DMS153 (cell line): Measurements from ENCODE around the gene ECEL1.
"Not testable (repeated sequence)": the region's sequence is repeated elsewhere in the genome, so short reads cannot be mapped to it uniquely, and the experiment has no call there.

Source experiments
- DNase-seq: peaks from one replicate; lab custom pipeline; 2025; lab: John Stamatoyannopoulos, UW

Gene ECEL1, protein sequence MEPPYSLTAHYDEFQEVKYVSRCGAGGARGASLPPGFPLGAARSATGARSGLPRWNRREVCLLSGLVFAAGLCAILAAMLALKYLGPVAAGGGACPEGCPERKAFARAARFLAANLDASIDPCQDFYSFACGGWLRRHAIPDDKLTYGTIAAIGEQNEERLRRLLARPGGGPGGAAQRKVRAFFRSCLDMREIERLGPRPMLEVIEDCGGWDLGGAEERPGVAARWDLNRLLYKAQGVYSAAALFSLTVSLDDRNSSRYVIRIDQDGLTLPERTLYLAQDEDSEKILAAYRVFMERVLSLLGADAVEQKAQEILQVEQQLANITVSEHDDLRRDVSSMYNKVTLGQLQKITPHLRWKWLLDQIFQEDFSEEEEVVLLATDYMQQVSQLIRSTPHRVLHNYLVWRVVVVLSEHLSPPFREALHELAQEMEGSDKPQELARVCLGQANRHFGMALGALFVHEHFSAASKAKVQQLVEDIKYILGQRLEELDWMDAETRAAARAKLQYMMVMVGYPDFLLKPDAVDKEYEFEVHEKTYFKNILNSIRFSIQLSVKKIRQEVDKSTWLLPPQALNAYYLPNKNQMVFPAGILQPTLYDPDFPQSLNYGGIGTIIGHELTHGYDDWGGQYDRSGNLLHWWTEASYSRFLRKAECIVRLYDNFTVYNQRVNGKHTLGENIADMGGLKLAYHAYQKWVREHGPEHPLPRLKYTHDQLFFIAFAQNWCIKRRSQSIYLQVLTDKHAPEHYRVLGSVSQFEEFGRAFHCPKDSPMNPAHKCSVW

DNA sequence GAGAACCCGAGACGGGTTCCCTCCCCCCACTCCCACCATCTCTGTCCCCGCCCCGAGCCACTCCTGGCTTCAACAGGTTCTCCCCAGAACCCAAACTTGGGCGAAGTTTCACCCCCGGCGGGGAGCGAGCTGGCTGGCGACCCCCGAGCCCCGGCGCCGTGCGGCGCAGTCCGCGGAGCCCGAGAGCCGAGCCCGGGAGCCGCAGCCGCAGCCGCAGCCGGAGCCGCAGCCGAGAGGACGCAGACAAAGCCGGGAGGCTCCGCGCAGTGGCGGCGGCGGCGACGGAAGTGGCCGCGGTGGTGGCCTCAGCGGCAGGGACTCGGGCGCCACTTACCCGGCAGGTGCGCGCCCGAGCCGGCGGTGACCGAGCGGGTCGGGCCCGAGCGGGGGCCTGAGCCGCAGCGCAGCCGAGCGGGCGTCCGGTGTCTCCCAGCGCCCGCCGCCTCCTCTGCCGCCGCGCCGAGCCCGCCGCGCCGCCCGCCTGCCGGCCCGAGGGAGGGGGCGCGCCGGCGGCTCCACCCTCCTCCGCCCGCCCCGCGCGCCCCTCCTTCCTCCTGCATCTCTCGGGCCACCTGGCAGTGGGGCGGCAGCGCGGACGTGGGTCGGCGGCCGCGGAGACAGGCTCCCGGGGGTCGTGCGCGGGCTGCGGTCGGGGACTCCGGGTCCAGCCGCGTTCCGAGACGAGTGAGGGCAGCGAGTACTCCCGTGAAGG lies at the start of gene ECEL1:
ECEL1 (minus strand) TSS at position 450 of the 712 bp plus-strand sequence. CDS start 1,181 bp downstream, outside the sequence.
- no peak for DNase-seq

DNA sequence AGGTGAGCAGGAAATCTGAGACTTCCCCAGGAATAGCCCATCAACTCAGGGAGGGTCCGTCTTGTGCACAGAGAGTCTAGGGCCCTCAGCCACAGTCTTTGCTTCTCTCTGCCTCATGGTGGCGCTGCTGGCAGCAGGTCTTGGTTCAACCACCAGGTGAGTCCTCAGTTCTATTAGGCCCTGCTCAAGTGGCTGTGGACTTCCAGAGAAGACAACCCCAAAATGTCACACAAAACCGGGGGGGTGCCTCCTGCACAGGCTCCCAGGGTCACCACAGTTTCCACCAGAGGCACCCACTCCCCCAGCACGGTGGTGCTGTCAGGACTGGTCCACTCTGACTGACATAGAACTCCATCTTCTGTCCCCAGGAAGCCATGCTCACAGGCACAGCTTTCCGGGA lies 49.4 kb upstream of the ECEL1 start:
- DNase-seq = no peak

DNA sequence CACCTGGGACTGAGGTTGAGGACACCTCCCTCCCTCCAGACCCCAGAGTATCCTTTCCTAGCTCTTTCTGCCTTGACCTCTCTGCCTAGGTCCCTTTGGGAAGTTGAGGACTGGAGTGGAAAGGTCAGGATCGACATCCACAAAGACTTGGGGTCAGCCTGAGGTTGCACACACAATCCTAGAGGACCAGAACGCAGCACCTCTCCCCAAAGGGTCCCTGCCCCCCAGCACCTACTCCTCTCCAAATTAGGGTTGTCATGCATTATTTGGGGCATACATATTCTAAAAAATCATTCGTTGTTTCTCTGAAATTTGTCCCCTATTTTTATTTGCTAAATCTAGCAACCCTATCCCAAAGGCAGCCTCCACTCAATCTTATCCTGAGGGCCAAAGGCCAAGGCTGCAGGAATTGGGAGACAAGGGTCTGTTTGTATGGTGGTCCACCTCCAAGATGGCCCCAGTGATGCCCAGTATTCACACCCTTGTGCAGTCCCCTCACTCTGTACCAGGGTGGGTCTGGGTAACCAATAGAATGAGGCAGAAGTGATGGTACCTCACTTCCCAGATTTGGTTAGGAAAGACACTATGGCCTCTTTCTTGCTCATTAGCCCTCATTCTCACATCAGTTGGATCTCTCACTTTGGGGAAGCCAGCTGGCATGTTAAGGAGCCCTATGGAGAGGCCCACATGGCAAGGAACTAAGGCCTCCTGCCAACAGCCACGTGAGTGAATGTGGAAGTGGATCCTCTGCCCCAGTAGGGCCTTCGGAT lies 48.3 kb upstream of the ECEL1 start:
- no peak for DNase-seq

DNA sequence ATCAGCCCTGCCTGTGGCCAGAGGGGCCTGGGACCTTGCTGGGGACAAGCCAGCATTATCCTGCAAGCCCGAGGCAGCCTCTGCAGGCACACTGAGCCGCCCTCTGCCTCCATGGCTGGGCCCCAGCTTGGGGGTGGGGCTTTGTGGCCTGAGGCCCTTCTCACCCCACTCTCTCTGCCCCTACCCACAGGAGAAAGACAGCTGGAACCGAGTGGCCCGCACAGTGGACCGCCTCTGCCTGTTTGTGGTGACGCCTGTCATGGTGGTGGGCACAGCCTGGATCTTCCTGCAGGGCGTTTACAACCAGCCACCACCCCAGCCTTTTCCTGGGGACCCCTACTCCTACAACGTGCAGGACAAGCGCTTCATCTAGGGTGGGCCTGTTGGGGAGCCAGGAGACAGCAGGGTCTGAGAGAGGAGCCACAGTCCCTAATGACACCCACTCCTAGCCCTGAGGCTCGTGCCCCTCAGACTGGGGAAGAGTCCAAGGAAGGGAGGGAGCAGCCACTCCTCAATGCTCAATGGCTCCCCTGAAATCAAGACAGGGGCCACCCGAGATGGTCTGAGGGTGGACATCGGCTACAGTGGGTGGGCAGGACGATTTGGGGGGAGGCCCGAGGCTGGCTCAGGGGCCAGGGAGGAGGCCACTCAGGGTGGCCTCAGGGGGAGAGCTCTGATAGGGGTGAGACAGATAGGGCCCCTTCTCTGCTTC lies 47.5 kb upstream of the ECEL1 start:
- DNase-seq = no peak

DNA sequence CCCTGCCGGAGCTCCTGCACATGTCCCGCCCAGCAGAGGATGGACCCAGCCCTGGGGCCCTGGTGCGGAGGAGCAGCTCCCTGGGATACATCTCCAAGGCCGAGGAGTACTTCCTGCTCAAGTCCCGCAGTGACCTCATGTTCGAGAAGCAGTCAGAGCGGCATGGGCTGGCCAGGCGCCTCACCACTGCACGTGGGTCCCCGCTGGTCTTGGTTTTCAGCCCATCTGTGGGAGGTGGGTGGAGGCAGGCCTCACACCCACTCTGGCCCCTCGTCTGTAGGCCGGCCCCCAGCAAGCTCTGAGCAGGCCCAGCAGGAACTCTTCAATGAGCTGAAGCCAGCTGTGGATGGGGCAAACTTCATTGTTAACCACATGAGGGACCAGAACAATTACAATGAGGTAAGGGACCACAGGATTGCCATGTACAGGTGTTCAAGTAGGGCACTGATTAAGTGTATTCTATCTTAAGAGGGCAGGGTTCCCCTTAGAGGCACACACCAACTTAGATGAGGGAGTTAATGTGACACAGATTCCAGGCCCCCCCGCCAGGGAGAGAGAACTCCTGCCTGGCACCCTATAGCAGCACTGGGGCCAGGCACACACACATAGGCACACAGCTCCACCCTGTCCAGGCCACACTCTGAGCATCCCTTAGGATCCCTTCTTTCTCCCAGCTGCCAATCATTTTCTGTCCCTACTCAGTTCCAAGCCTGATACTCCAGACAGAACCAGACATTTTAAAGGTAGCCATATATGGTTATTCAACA lies 46.5 kb upstream of the ECEL1 start:
- no peak for DNase-seq

DNA sequence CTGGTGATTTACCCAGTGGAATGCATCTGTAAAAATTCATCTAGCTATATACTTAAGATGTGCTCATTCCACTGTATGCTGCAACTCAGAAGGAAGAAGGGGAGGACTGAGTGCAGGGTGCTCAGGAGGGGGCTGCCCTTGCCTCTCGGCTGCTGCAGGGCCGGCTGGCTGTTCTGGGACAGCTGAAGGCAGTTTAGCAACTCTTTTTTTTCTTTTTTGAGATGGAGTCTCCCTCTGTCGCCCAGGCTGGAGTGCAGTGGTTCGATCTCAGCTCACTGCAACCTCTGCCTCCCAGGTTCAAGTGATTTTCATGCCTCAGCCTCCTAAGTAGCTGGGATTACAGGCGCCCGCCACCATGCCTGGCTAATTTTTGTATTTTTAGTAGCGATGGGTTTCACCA lies 45.2 kb upstream of the ECEL1 start:
- not testable (repeated sequence) for DNase-seq

DNA sequence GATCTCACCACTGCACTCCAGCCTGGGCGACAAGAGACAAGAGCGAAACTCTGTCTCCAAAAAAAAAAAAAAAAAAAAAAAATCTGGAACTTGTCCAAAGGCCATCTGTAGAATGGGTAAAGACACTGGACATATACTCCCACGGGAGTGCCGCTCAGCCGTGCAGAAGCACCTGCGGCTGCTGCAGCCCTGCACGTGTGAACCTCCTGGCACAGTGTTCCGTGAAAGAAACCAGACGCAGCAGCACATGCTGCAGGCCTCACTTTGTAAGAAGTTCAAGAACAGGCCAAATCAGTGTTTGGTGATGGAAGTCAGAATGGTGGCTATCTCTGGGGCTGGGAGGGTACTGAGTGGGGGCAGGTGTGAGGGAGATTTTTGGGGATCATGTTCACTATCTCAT lies 44.8 kb upstream of the ECEL1 start:
- DNase-seq = no peak

DNA sequence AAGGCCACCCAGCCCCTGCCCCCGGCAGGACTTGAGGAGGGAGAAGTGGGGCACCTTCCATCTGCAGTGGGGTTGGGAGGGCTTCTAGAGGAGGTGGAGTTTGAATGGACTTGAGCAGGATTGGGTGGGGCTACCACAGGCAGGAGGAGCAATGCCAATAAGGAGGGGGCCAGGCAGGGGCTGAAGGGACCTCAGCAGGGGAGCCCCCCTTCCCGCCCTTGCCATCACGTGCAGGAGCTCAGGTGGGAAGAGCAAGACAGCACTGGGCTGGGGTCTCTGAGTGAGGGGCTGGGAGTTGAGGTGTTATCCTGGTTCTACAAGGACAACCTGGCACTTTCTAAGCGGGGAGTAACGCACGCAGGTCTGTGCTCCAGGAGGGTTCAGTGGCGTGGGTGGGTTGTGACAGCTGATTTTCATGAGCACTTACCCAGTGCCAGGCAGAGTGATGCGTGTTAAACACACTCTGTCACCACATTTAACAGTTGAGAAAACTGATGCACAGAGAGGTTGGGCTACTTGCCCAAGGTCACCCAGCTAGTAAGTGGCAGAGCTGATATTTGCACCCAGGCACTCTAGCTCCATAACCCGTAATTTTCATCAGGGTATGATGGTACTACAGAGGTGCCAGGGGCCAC lies 43.1 kb upstream of the ECEL1 start:
- DNase-seq = no peak

DNA sequence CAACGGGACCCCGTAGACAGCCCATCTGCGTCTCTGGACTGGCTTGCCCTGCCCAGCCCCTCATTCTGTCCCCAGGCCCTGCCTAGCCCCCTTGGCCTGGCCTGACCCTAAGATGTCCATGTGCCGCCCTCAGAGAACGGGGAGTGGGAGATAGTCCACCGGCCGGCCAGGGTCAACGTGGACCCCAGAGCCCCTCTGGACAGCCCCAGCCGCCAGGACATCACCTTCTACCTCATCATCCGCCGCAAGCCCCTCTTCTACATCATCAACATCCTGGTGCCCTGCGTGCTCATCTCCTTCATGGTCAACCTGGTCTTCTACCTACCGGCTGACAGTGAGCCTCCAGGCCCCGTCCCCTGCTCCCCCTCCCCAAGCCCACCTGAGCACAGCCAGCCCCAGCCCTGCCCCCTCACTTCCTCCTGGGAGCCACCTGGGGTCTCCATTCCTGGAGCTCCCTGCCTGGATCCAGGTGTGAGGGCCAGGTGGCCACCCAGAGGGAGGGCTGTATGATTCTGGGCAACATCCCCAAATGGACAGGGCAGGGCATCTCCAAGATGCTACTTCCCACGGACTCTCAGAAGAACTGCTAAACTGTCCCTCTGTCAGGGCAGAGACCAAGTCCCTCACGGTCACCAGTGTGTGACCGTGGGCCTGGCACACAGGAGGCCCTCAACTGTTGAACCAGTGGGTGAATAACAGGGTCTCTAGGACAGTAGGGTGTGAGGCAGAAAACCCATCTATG lies 42.3 kb upstream of the ECEL1 start:
- no peak for DNase-seq

DNA sequence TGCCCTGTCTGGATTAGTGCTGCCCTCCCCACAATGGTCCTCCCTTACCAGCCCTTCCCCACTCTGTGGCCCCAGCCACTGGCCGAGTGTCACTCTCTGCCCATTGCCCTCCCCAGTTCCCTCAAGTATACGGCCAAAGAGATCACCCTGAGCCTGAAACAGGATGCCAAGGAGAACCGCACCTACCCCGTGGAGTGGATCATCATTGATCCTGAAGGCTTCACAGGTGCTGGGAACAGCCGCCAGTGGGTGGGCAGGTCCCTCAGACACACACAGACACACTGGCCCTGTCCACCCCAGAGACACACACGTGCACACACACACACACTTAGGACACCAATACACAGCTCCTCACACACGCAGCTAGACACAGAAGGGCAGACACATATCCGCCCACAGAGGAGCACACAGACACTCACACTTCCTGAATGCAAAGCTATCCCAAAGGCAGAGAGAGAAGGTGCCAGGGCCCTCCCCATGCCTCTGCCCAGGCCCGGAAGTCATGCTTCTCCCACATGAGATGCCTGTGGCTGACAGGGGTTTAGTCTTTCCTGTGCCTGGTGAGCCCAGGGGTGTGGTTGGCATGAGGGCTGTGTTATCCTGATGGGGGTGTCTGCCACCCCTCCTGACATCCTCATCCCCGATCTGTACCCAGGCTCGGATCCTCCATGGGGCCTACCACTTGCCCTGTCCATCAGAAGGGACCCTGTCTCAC lies 41.3 kb upstream of the ECEL1 start:
- no peak for DNase-seq

DNA sequence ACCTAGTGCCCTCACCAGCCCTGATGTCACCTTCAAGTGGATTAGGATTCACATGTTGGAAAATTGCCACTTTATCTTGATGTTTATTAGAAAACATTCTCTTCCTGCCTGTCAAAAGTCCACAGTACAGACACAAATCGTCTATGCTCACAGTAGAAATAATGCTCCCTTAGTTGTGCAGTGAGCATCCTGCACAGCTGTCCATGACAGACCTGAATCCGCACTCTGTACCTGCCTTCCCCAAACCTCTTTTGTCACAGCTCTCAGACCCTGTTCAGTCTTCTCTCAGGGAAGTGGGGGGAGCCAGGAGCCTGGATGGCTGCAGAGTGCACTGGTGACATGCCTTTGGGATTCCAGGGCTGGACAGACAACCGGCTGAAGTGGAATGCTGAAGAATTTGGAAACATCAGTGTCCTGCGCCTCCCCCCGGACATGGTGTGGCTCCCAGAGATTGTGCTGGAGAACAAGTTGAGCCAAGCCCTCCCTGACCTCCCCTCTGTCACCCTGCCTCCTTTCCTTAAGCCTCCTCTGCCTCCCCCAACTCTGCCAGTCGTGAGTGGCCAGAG lies 40.4 kb upstream of the ECEL1 start:
- DNase-seq = no peak

DNA sequence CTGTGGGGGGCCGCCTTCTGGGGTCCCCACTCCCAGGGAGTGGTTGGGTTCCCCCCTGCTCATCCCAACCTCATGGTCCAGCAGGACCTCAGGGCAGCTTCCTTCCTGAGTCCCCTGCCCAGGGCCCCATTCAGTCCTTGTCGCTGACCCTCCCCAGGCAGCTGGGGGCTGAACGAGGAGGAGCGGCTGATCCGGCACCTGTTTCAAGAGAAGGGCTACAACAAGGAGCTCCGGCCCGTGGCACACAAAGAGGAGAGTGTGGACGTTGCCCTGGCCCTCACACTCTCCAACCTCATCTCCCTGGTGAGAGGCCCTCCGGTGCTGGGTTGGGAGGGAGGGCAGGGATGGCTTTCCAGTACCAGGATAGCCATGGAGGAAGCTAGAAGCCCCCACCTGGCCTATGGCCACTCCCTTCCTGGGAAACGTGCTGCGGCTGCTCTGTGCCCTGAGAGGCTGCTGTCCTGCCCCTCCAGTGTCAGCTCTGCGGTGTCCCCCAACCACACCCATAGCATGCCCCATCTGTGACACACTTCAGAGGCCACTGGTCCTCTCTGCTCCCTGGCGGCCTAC lies 38.8 kb upstream of the ECEL1 start:
- no peak for DNase-seq

DNA sequence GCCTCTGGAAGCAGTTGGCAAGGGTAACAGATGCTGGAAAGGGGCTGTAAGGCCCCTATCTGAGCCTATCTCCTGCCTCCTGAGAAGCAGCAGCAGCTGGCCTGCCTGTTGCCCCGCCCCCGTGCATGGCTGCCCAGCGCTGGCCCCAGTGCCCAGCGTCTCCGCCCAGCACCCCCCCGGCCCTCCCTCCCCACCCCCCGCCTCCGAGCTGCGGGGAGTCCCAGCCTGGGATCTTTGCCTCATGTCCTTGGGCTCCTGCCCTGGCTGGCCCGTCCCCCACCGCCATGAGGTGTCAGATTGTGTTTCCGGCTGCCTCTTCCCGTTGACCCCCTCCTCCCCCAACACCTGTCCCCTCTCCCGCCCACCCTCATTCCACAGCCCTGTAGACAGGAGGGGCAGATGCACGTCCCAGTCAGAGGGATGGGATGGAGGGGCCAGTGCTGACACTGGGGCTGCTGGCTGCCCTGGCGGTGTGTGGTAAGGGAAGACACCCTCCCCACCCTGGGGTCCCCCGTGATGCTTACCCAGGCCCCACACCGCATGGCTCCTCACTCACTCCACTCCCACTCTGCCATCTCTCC lies 38.2 kb upstream of the ECEL1 start, which contains the start of gene CHRND:
CHRND (plus strand) TSS at position 370 of the 581 bp plus-strand sequence; CDS start at position 426, 56 bp downstream.
- DNase-seq = no peak

DNA sequence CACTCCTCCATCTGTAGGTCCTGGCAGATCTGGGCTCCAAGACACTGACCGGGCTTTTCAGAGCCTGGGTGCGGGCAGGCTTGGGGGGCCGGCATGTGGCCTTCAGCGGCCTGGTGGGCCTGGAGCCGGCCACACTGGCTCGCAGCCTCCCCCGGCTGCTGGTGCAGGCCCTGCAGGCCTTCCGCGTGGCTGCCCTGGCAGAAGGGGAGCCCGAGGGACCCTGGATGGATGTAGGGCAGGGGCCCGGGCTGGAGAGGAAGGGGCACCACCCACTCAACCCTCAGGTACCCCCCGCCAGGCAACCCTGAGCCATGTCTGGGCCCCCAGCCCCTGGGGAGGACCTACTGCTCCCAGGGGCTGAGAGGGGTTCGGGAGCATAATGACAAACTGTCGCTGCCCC lies 37.6 kb upstream of the ECEL1 start:
- DNase-seq = no peak

DNA sequence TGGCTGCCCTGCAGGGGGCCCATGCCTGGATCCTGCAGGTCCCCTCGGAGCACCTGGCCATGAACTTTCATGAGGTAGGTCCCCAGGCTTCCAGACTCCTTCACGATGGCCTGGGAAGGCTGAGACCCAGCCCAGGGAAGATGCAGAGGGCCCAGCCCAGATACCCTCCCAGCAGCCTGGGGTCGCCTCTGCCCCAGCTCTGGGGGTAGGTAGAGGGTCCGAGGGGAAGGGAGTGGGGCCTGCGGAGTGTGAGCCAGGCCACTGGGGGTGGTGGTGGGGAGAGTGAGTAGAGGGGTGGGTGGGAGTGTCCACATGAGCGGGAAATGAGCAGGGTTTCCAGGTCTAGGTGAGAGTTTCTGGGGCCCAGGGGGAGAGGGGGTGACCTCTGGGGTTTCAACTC lies 37.1 kb upstream of the ECEL1 start:
- DNase-seq = no peak

DNA sequence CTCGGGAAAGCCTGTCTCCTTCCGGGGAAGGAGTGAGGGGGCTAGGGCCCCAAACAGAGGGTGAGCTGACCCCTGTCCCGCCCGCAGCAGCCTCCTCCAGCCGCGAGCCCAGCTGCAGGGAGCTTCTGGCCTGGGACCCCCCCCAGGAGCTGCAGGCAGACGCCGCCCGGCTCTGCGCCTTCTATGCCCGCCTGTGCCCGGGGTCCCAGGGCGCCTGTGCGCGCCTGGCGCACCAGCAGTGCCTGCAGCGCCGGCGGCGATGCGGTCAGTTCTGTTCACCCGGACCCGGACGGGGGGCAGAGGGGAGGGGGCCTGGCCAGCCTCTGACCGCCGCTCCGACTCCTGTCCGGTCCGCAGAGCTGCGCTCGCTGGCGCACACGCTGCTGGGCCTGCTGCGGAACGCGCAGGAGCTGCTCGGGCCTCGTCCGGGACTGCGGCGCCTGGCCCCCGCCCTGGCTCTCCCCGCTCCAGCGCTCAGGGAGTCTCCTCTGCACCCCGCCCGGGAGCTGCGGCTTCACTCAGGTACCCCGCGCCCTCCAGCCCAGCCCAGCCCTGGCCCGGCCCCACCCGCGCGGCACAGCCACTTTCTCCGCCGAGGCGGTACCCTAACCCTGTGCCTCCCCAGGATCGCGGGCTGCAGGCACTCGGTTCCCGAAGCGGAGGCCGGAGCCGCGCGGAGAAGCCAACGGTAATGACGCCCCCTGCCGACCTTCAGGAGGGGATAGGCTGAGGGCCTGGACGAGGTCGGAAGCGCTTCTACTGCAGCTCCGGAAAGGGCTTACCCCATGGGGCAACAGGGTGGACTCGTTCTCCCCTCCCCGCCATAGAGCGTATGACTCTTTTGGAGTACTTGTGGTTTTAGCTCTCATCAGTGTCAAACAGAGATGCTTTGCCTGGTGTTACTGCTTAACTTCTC lies 36.3 kb upstream of the ECEL1 start:
- no peak for DNase-seq

DNA sequence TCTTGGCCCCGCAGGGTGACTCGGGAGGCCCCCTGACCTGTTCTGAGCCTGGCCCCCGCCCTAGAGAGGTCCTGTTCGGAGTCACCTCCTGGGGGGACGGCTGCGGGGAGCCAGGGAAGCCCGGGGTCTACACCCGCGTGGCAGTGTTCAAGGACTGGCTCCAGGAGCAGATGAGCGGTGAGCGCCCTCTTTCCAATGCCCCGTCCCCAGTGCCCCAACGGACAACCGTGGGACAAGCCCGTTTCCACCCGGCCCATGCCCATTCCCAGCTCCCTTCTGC lies 35.7 kb upstream of the ECEL1 start:
- no peak for DNase-seq
